Measurements from ENCODE around the gene DACT2. TPM values are rescaled to one million over a fixed set of nuclear protein-coding genes. Genes with fewer than 3 reads are reported as not detected.

The DACT2 gene
- total and polyA plus RNA-seq, 7 donors: 0.01 to 0.17 TPM; not detected in 5

GRCh38 chr6:168366473-168366872 is 46.9 kb upstream of the DACT2 start:
- H3K36me3 ChIP-seq (ENCODE audit: insufficient read depth in 1 of 2, low read depth in 1 of 2): no peaks in the 10 kb centered on the region
- no peak overlapping the region for H3K27ac ChIP-seq
- no peak for TF ChIP-seq CTCF (IDR thresholded peaks at IDR 0.05)
- intact Hi-C loops (cut with DNase I): no loop called here
- no peaks in the 10 kb centered on the region for H3K9me3 ChIP-seq
- H3K4me1 ChIP-seq: no peaks in the 10 kb centered on the region
- peaks cover 0 to 9% (median 5%) of the 10 kb centered on the region in 3 donors for H3K27me3 ChIP-seq (ENCODE audit: insufficient read depth in 3 of 3, low read length in 2 of 3)
- ATAC-seq (no peak), DNase-seq (no peak)
- H3K4me3 ChIP-seq: no peak overlapping the region
- 91 to 98% (median 96%) methylated on average over 9 of the region's 9 CpGs for WGBS, 3 donors

GRCh38 chr6:168365422-168366165 is 46.0 kb upstream of the DACT2 start:
- ATAC-seq (no peak), DNase-seq (peak in 1 of 2 donors; percentile 5)
- no peak overlapping the region for H3K27ac ChIP-seq
- H3K27me3 ChIP-seq (ENCODE audit: insufficient read depth in 3 of 3, low read length in 2 of 3): peaks cover 0 to 9% (median 5%) of the 10 kb centered on the region in 3 donors
- H3K4me3 ChIP-seq: no peak overlapping the region
- no peaks in the 10 kb centered on the region for H3K9me3 ChIP-seq
- no peaks in the 10 kb centered on the region for H3K4me1 ChIP-seq
- 80 to 86% (median 84%) methylated on average over 24 of the region's 24 CpGs for WGBS, 3 donors
- H3K36me3 ChIP-seq (ENCODE audit: insufficient read depth in 1 of 2, low read depth in 1 of 2): no peaks in the 10 kb centered on the region
- TF ChIP-seq CTCF (IDR thresholded peaks at IDR 0.05): no peak
- intact Hi-C loops (cut with DNase I): no loop called here

- Histone ChIP-seq H3K36me3 (ENCODE audit: insufficient read depth in 1 of 2, low read depth in 1 of 2) (no peaks in the 10 kb centered on the region), H3K27ac (no peak overlapping the region), H3K4me3 (no peak overlapping the region), H3K4me1 (no peaks in the 10 kb centered on the region), H3K9me3 (no peaks in the 10 kb centered on the region), H3K27me3 (ENCODE audit: insufficient read depth in 3 of 3, low read length in 2 of 3) (peaks cover 0 to 9% (median 5%) of the 10 kb centered on the region in 3 donors)
- intact Hi-C loops (cut with DNase I): no loop called here
- WGBS, 3 donors: 85 to 91% (median 90%) methylated on average over 31 of the region's 31 CpGs
- DNase-seq (peak in 1 of 2 donors; percentile 6), ATAC-seq (no peak)
- TF ChIP-seq CTCF (IDR thresholded peaks at IDR 0.05): no peak
Measured at GRCh38 chr6:168364793-168365421, 45.3 kb upstream of the DACT2 start.

GRCh38 chr6:168363811-168364792 is 44.5 kb upstream of the DACT2 start:
- TF ChIP-seq CTCF (IDR thresholded peaks at IDR 0.05): no peak
- H3K36me3 ChIP-seq (ENCODE audit: insufficient read depth in 1 of 2, low read depth in 1 of 2): no peaks in the 10 kb centered on the region
- ATAC-seq (no peak), DNase-seq (peak; percentile 6 to 10)
- H3K9me3 ChIP-seq: no peaks in the 10 kb centered on the region
- H3K27ac ChIP-seq: no peak overlapping the region
- peaks cover 0 to 6% (median 5%) of the 10 kb centered on the region in 3 donors for H3K27me3 ChIP-seq (ENCODE audit: insufficient read depth in 3 of 3, low read length in 2 of 3)
- 65 to 76% (median 67%) methylated on average over 13 of the region's 13 CpGs for WGBS, 3 donors
- no peaks in the 10 kb centered on the region for H3K4me1 ChIP-seq
- H3K4me3 ChIP-seq: no peak overlapping the region
- intact Hi-C loops (cut with DNase I): no loop called here

Data from psoas muscle (tissue), 8 donors.